Measurements from ENCODE around the gene CHID1. TPM values are rescaled to one million over a fixed set of nuclear protein-coding genes. Genes with fewer than 3 reads are reported as not detected.
A peak's percentile ranks its signal among the peaks of the same experiment; 100 is the strongest.

The CHID1 gene
- total and polyA plus RNA-seq, 4 donors: 41.7 to 92.2 (median 48.8) TPM

- no peak overlapping the region for H3K27ac ChIP-seq (ENCODE audit: low read depth in 1 of 2, low read length in 1 of 2)
- H3K4me1 ChIP-seq (ENCODE audit: control insufficient read depth in 5 of 5, insufficient read depth in 5 of 5, low read length in 5 of 5): peaks cover 2 to 11% (median 5%) of the 10 kb centered on the region in 5 donors
- H3K9ac ChIP-seq (ENCODE audit: insufficient read depth in 1 of 2, low read length in 2 of 2): no peak overlapping the region
- H3K9me3 ChIP-seq (ENCODE audit: control insufficient read depth in 4 of 4, insufficient read depth in 3 of 4, low read length in 3 of 4): no peaks in the 10 kb centered on the region
- ATAC-seq (ENCODE audit: insufficient read depth, low FRiP score): no peak
- H3K36me3 ChIP-seq (ENCODE audit: control insufficient read depth in 4 of 4, insufficient read depth in 4 of 4, low read length in 4 of 4): peaks cover 3 to 14% (median 7%) of the 10 kb centered on the region in 4 donors
- no peaks in the 10 kb centered on the region for H3K27me3 ChIP-seq (ENCODE audit: control insufficient read depth in 3 of 3, insufficient read depth in 3 of 3, low read length in 2 of 3)
- 71 to 87% methylated on average over 13 of the region's 13 CpGs for WGBS, 2 donors
- H3K4me3 ChIP-seq: no peak overlapping the region
- TF ChIP-seq CTCF (IDR thresholded peaks at IDR 0.05; ENCODE audit: control extremely low read depth, extremely low read depth): no peak
- peak in 2 of 3 donors; percentile 23 to 35 for DNase-seq
Observed at GRCh38 chr11:944711-945470, 34.3 kb upstream of the CHID1 start.

- no peak overlapping the region for H3K9ac ChIP-seq (ENCODE audit: insufficient read depth in 1 of 2, low read length in 2 of 2)
- no peak overlapping the region for H3K4me3 ChIP-seq
- H3K27me3 ChIP-seq (ENCODE audit: control insufficient read depth in 3 of 3, insufficient read depth in 3 of 3, low read length in 2 of 3): no peaks in the 10 kb centered on the region
- peaks cover 2 to 14% (median 5%) of the 10 kb centered on the region in 5 donors for H3K4me1 ChIP-seq (ENCODE audit: control insufficient read depth in 5 of 5, insufficient read depth in 5 of 5, low read length in 5 of 5)
- no peak for TF ChIP-seq CTCF (IDR thresholded peaks at IDR 0.05; ENCODE audit: control extremely low read depth, extremely low read depth)
- H3K36me3 ChIP-seq (ENCODE audit: control insufficient read depth in 4 of 4, insufficient read depth in 4 of 4, low read length in 4 of 4): peaks cover 3 to 14% (median 7%) of the 10 kb centered on the region in 4 donors
- DNase-seq: no peak
- no peaks in the 10 kb centered on the region for H3K9me3 ChIP-seq (ENCODE audit: control insufficient read depth in 4 of 4, insufficient read depth in 3 of 4, low read length in 3 of 4)
- 68 to 75% methylated on average over 9 of the region's 9 CpGs for WGBS, 2 donors
- no peak overlapping the region for H3K27ac ChIP-seq (ENCODE audit: low read depth in 1 of 2, low read length in 1 of 2)
- ATAC-seq (ENCODE audit: insufficient read depth, low FRiP score): peak; percentile 22
Observed at GRCh38 chr11:942823-943222, 32.2 kb upstream of the CHID1 start.

GRCh38 chr11:940496-941135, 30.0 kb upstream of the CHID1 start:
- Histone ChIP-seq H3K4me3 (no peak overlapping the region), H3K4me1 (ENCODE audit: control insufficient read depth in 5 of 5, insufficient read depth in 5 of 5, low read length in 5 of 5) (peaks cover 2 to 20% (median 5%) of the 10 kb centered on the region in 5 donors), H3K9ac (ENCODE audit: insufficient read depth in 1 of 2, low read length in 2 of 2) (no peak overlapping the region), H3K27ac (ENCODE audit: low read depth in 1 of 2, low read length in 1 of 2) (peak overlapping the region in 1 of 2 donors; percentile 68), H3K27me3 (ENCODE audit: control insufficient read depth in 3 of 3, insufficient read depth in 3 of 3, low read length in 2 of 3) (no peaks in the 10 kb centered on the region), H3K9me3 (ENCODE audit: control insufficient read depth in 4 of 4, insufficient read depth in 3 of 4, low read length in 3 of 4) (no peaks in the 10 kb centered on the region), H3K36me3 (ENCODE audit: control insufficient read depth in 4 of 4, insufficient read depth in 4 of 4, low read length in 4 of 4) (peaks cover 0 to 7% (median 3%) of the 10 kb centered on the region in 4 donors)
- TF ChIP-seq CTCF (IDR thresholded peaks at IDR 0.05; ENCODE audit: control extremely low read depth, extremely low read depth): no peak
- 53 to 55% methylated on average over 11 of the region's 11 CpGs for WGBS, 2 donors
- DNase-seq: no peak
- no peak for ATAC-seq (ENCODE audit: insufficient read depth, low FRiP score)
